Neutrophil (primary cell): ENCODE results near the gene P4HA3.

Source experiments
- H3K27ac ChIP-seq: fragments of 200-600 bp; sonication (generic); 2 replicates; pipeline ENCODE4 v1.5.1; 2016; ENCODE audit warnings: mild to moderate bottlenecking, moderate library complexity
- H3K27me3 ChIP-seq: fragments of 200-600 bp; sonication (generic); 2 replicates; pipeline ENCODE4 v1.6.0; 2016; ENCODE audit warnings: mild to moderate bottlenecking
- H3K36me3 ChIP-seq: fragments of 200-600 bp; sonication (generic); 2 replicates; pipeline ENCODE4 v1.5.1; 2017
- H3K4me1 ChIP-seq, 2 experiments: fragments of 200-600 bp in 1 of 2; sonication (generic) in 1 of 2; 1 replicate in 1 of 2; 2 replicates in 1 of 2; pipeline versions ENCODE4 v1.5.1 to v1.6.1; 2013 to 2016; ENCODE audit warnings: low read depth in 1 of 2, low read length in 1 of 2, mild to moderate bottlenecking in 1 of 2, moderate library complexity in 1 of 2; ENCODE audit not compliant: control insufficient read depth in 1 of 2, insufficient read depth in 1 of 2
- H3K4me3 ChIP-seq, 2 experiments: fragments of 200-600 bp in 1 of 2; sonication (generic) in 1 of 2; 1 replicate in 1 of 2; 2 replicates in 1 of 2; pipeline ENCODE4 v1.5.1; 2013 to 2016; ENCODE audit warnings: low read depth in 1 of 2, low read length in 1 of 2, mild to moderate bottlenecking in 1 of 2, moderate library complexity in 1 of 2
- H3K9me3 ChIP-seq: fragments of 200-600 bp; sonication (generic); 2 replicates; pipeline ENCODE4 v1.5.1; 2016
- CTCF ChIP-seq: fragments of 200-600 bp; sonication (generic); IDR thresholded peaks from 2 replicates; pipeline ENCODE4 v1.5.1; 2016; ENCODE audit warnings: antibody characterized with exemption

The P4HA3 gene

GRCh38 chr11:74321487-74322188 is 10.2 kb upstream of the P4HA3 start:
- TF ChIP-seq CTCF, result no peak
- H3K27me3 ChIP-seq, result peaks cover 9% of the 10 kb centered on the region
- H3K27ac ChIP-seq, result no peak overlapping the region
- no peak overlapping the region for H3K4me3 ChIP-seq
- H3K9me3 ChIP-seq, result no peaks in the 10 kb centered on the region
- H3K4me1 ChIP-seq, result peaks cover 0 to 3% of the 10 kb centered on the region in 2 experiments
- no peaks in the 10 kb centered on the region for H3K36me3 ChIP-seq

DNA sequence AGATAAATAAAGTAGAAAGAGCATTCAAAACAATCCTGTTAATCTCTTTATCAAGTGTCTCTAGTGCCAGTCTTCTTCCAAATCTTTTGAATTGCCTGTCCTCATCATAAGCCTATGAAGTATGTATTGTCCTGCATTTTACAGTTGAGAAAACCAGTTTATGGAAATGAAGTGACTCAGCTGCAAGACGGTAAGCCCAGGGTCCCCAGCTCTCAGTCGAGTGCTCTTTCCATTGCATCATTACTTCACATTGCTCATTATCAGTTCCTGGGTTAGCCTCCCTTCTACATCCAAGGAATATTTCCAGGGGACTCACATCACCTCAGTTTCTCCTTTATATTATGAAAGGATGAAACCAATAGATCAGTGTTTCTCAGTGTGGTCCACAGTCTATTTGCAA is 9.1 kb upstream of the P4HA3 start:
- Histone ChIP-seq H3K4me3 (no peak overlapping the region), H3K27ac (no peak overlapping the region), H3K36me3 (no peaks in the 10 kb centered on the region), H3K4me1 (peaks cover 0 to 3% of the 10 kb centered on the region in 2 experiments), H3K9me3 (no peaks in the 10 kb centered on the region), H3K27me3 (peaks cover 9% of the 10 kb centered on the region)
- no peak for TF ChIP-seq CTCF

DNA sequence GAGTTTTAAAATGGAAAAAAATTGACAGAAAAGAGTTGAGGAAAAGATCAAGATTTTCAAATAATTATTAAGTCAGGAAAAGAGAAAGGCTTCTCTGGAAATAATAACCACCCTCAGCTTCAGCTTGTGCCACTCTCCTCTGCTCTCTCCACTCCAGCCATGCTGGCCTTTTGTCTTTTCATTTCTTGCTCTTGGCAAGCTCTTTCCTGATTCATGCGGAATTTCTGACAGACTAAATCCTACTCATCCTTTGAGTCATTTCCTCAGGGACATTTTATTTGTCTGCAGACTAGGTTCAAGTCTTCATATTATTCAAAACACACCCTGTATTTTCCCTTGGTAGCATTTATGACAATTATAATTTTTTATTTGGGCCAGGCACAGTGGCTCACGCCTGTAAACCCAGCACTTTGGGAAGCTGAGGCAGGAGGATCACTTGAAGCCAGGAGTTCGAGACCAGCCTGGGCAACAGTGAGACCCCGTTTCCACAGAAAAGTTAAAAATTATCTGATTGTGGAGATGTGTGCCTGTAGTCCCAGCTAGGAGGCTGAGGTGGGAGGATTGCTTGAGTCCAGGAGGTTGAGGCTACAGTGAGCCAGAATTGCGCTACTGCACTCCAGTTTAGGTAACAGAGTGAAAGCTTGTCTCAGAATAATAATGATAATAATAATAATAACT is 7.8 kb upstream of the P4HA3 start:
- Histone ChIP-seq H3K36me3 (no peaks in the 10 kb centered on the region), H3K4me3 (no peak overlapping the region), H3K9me3 (no peaks in the 10 kb centered on the region), H3K27me3 (peaks cover 9% of the 10 kb centered on the region), H3K4me1 (peaks cover 0 to 3% of the 10 kb centered on the region in 2 experiments), H3K27ac (no peak overlapping the region)
- TF ChIP-seq CTCF, result no peak

DNA sequence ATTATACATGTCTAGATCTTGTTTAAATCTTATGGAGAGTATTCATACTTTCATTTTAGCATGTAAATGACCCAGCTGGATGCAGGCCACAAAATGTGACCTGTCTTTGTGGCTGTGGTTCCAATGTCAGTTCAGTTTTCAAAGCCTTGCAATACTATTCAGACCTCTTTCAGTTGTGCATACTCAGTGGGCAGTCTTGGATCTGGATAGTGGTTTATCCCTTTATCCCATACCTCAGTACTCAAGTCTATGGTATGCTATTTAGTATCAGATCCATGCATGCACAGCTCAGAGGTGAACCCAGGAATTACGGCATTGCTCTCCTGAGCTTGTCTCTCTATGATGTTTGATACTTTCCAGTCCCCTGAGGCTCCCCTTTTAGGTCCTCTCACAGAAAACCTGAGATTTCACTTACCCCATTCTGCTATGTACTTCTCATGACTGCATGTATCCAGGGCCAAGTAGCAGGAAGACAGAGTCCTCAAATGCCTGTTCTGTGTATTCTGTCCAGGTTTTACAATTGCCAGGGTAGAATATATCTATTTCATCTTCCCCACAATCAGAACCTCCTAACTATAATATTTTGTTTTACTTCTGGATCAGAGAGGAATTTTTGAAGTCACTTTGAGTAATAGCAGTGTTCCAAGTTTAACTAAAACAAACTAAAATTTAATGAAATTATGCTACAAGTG is 6.9 kb upstream of the P4HA3 start:
- Histone ChIP-seq H3K36me3 (no peaks in the 10 kb centered on the region), H3K4me3 (no peak overlapping the region), H3K9me3 (no peaks in the 10 kb centered on the region), H3K27ac (no peak overlapping the region), H3K27me3 (peaks cover 2% of the 10 kb centered on the region), H3K4me1 (peaks cover 0 to 3% of the 10 kb centered on the region in 2 experiments)
- no peak for TF ChIP-seq CTCF

DNA sequence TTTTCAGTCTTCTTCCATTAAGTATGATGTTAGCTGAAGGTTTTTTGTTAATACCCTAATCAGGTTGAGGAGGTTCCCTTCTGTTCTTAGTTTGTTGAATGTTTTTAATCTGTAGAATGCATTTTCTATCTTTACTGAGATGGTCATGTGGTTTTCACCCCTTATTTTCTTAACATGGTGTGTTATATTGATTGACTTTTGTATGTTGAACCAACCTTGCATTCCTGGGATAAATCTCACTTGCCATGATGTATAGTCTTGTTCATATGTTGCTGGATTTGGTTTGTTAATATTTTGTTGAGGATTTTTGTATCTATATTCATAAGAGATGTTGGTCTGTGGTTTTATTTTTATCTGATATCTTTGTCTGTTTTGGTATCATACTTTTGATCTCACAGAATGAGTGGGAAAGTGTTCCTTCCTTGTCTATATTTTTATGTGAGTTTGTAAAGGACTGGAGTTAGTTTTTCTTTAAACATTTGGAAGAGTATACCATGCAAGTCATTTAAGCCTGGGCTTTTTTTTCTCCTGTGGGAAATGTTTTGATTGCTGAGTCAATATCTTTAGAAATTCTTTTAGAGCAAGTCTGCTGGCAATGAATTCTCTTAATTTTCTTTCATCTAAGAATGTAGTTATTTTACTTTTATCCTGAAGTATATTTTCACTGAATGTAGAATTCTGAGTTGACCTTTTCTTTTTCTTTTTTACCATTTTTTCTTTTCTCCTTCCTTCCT is 5.5 kb upstream of the P4HA3 start:
- H3K27ac ChIP-seq, result no peak overlapping the region
- TF ChIP-seq CTCF, result no peak

More for the DNA sequence above, 5.5 kb upstream of the P4HA3 start:
- Histone ChIP-seq H3K27me3 (no peaks in the 10 kb centered on the region), H3K36me3 (no peaks in the 10 kb centered on the region), H3K4me1 (peaks cover 2 to 5% of the 10 kb centered on the region in 2 experiments), H3K9me3 (no peaks in the 10 kb centered on the region), H3K4me3 (no peak overlapping the region)
